Immature natural killer cell (primary cell): ENCODE measurements around the gene MUC20. TPM values are rescaled to one million over a fixed set of nuclear protein-coding genes. Genes with fewer than 3 reads are reported as not detected.

Experiments used
- DNase-seq, 3 donors: peaks; one replicate each; pipeline ENCODE4 v3.0.0; 2022; ENCODE audit warnings: mixed read lengths in 1 of 3
- H3K27ac Mint-ChIP-seq, 6 donors: one replicate each; pipeline ENCODE4 v1.8.0; 2020; ENCODE audit warnings: mixed read lengths in 6 of 6, mild to moderate bottlenecking in 5 of 6, inconsistent platforms in 4 of 6, moderate library complexity in 3 of 6
- H3K27me3 Mint-ChIP-seq, 3 donors: one replicate each; pipeline ENCODE4 v1.8.0; 2020 to 2021; ENCODE audit warnings: low read depth in 3 of 3, mild to moderate bottlenecking in 3 of 3, mixed read lengths in 3 of 3, moderate library complexity in 3 of 3, inconsistent platforms in 1 of 3
- H3K36me3 Mint-ChIP-seq, 3 donors: one replicate each; pipeline ENCODE4 v1.8.0; 2020; ENCODE audit warnings: mixed read lengths in 3 of 3, inconsistent platforms in 2 of 3, mild to moderate bottlenecking in 2 of 3
- H3K4me1 Mint-ChIP-seq, 2 donors: one replicate each; pipeline ENCODE4 v1.8.0; 2020; ENCODE audit warnings: inconsistent platforms in 2 of 2, mild to moderate bottlenecking in 2 of 2, mixed read lengths in 2 of 2, moderate library complexity in 1 of 2
- H3K4me3 Mint-ChIP-seq, 5 donors: one replicate each; pipeline ENCODE4 v1.8.0; 2020; ENCODE audit warnings: mild to moderate bottlenecking in 5 of 5, mixed read lengths in 5 of 5, inconsistent platforms in 3 of 5, moderate library complexity in 3 of 5
- H3K9me3 Mint-ChIP-seq, 6 donors: one replicate each; pipeline ENCODE4 v1.8.0; 2020; ENCODE audit warnings: mild to moderate bottlenecking in 6 of 6, mixed read lengths in 6 of 6, inconsistent platforms in 4 of 6, moderate library complexity in 3 of 6
- polyA plus RNA-seq, 3 donors: library from polyadenylated mRNA; unstranded; fragments of 300-500 nt; fragmentation: Illumina TruSeq; gene quantifications; one replicate each; pipeline ENCODE4 v1.2.3, GENCODE V29; 2021

MUC20 gene
- polyA plus RNA-seq, 3 donors from 2014 or later = 1.2 TPM; not detected in 2

GRCh38 chr3:195698647-195699387 lies 22.0 kb upstream of the MUC20 start:
- no peaks in the 10 kb centered on the region for H3K9me3 Mint-ChIP-seq
- no peaks in the 10 kb centered on the region for H3K4me1 Mint-ChIP-seq
- H3K27me3 Mint-ChIP-seq = peaks cover 0 to 1% (median 0%) of the 10 kb centered on the region in 3 donors
- H3K4me3 Mint-ChIP-seq = no peak overlapping the region
- no peak overlapping the region for H3K27ac Mint-ChIP-seq
- DNase-seq = no peak
- peaks cover 13 to 26% (median 17%) of the 10 kb centered on the region in 3 donors for H3K36me3 Mint-ChIP-seq

DNA sequence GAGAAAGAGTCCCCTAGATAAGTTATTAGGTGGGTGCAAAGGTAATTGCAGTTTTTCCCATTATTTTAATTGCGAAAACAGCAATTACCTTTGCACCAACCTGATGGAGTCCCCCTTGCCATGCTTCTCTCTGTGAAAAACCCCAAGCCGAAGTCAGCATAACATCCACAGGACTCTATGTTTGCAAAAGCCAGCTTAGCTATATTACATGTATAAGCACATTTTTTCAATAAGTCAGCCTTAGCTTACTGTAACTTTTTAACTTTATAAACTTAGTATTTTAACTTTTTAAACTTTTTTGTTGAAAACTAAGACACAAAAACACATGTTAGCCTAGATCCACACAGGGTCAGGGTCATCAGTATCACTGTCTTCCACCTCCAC lies 21.4 kb upstream of the MUC20 start:
- Mint-ChIP-seq H3K27me3 (peaks cover 0 to 1% (median 0%) of the 10 kb centered on the region in 3 donors), H3K4me3 (no peak overlapping the region), H3K9me3 (no peaks in the 10 kb centered on the region), H3K36me3 (peaks cover 13 to 22% (median 16%) of the 10 kb centered on the region in 3 donors), H3K4me1 (no peaks in the 10 kb centered on the region), H3K27ac (peak overlapping the region in 1 of 6 donors; percentile 67)
- DNase-seq = no peak

DNA sequence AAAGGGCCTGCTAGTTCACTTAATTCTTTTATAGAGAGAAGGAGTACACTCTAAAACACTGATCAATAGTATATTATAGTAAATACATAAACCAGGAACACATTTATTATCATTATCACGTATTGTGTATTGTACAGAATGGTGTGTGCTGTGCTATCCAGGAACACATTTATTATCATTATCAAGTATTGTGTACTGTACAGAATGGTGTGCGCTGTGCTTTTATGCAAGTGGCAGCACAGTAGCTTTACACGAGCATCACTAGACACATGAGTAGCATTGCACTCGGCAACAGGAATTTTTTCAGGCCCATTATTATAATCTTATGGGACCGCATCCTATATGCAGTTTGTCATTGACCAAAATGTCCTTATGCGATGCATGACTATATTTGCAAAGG lies 20.9 kb upstream of the MUC20 start:
- no peak overlapping the region for H3K4me3 Mint-ChIP-seq
- peak overlapping the region in 2 of 6 donors; percentile 1 to 67 for H3K27ac Mint-ChIP-seq
- no peaks in the 10 kb centered on the region for H3K4me1 Mint-ChIP-seq
- DNase-seq = no peak
- peaks cover 13 to 22% (median 16%) of the 10 kb centered on the region in 3 donors for H3K36me3 Mint-ChIP-seq
- H3K9me3 Mint-ChIP-seq = no peaks in the 10 kb centered on the region
- peaks cover 0 to 1% (median 0%) of the 10 kb centered on the region in 3 donors for H3K27me3 Mint-ChIP-seq

- Mint-ChIP-seq H3K4me3 (no peak overlapping the region), H3K9me3 (no peaks in the 10 kb centered on the region)
- no peak for DNase-seq
Measured at GRCh38 chr3:195700319-195700718, 20.5 kb upstream of the MUC20 start.

DNA sequence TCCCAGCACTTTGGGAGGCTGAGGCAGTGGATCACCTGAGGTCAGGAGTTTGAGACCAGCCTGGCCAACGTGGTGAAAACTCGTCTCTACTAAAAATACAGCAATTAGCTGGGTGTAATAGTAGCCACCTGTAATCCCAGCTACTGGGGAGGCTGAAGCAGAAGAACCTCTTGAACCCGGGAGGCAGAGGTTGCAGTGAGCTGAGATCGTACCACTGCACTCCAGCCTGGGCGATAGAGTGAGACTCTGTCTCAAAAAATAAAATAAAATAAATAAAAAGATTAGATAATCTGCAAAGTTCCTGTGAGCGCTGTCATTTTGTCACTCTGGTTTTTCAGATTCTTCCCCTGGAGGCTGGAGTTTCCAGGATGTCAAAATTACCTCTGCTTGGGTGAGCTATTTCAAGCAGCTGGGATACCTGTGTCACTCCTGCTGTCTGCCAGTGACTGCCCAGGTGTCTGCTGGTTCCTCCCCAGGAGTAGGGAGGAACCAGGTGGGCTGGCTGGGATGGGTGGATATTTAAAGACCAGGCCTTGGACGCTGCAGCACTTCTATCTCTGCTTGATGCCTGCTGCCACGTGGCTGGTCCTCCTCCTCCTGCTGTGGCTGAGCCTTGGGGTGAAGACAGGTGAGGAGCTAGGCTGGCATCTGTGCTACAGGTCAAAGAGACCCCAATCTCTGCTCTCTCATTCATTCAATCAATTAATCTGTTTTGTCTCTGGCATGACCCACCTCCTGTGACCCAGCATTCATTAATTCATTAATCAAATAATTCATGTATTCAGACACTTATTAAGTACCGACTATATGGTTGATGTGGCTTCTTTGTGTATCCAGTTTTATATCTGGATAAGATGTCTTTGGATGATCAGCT lies 19.5 kb upstream of the MUC20 start:
- peaks cover 9 to 13% (median 11%) of the 10 kb centered on the region in 3 donors for H3K36me3 Mint-ChIP-seq
- H3K4me1 Mint-ChIP-seq = peaks cover 0 to 7% of the 10 kb centered on the region in 2 donors
- DNase-seq = no peak
- no peak overlapping the region for H3K4me3 Mint-ChIP-seq
- peaks cover 0 to 1% (median 0%) of the 10 kb centered on the region in 3 donors for H3K27me3 Mint-ChIP-seq
- peak overlapping the region in 1 of 6 donors; percentile 22 for H3K27ac Mint-ChIP-seq
- H3K9me3 Mint-ChIP-seq = no peaks in the 10 kb centered on the region

More at GRCh38 chr3:195700319-195700718, 20.5 kb upstream of the MUC20 start:
- Mint-ChIP-seq H3K27me3 (peaks cover 0 to 1% (median 0%) of the 10 kb centered on the region in 3 donors), H3K27ac (peak overlapping the region in 1 of 6 donors; percentile 1), H3K4me1 (peaks cover 0 to under 1% of the 10 kb centered on the region in 2 donors), H3K36me3 (peaks cover 13 to 19% (median 16%) of the 10 kb centered on the region in 3 donors)

- Mint-ChIP-seq H3K36me3 (peaks cover under 1 to 9% (median 7%) of the 10 kb centered on the region in 3 donors), H3K4me3 (no peak overlapping the region), H3K27me3 (no peaks in the 10 kb centered on the region), H3K4me1 (peaks cover 0 to 7% of the 10 kb centered on the region in 2 donors), H3K27ac (no peak overlapping the region), H3K9me3 (no peaks in the 10 kb centered on the region)
- DNase-seq = no peak
Measured at GRCh38 chr3:195703776-195704175, 17.0 kb upstream of the MUC20 start.

DNA sequence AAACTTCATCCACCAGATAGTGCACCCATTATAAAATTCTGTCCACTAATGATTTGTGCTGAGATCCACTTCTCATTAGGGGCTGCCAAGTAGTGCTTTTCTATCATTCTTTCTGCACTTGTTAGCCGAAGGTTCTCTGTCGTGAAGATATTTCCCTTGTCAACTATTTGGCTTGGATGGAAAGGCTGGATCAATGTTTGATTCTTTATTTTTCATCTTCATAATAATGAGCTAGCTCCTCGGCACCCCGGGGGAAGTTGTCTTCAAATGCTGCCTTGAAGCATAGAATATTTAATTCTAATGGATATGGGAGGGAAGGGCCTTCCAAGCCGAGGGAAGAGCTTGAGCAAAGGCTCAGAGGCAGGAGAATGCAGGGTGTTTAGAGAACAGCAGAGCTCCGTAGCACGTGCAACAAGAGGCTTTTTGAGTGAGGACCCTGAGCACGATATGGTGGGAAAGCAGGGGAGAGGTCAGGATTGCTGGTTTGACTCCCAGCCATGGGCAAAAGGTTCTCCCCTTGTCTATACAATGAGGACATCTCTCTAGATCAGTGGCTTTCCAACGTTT lies 16.3 kb upstream of the MUC20 start:
- DNase-seq = no peak
- Mint-ChIP-seq H3K4me1 (peaks cover 0 to 7% of the 10 kb centered on the region in 2 donors), H3K4me3 (no peak overlapping the region), H3K27me3 (no peaks in the 10 kb centered on the region), H3K36me3 (peaks cover 5 to 14% (median 14%) of the 10 kb centered on the region in 3 donors), H3K27ac (no peak overlapping the region), H3K9me3 (no peaks in the 10 kb centered on the region)

GRCh38 chr3:195705081-195705991 lies 15.4 kb upstream of the MUC20 start:
- H3K4me1 Mint-ChIP-seq = peaks cover 0 to 7% of the 10 kb centered on the region in 2 donors
- peaks cover 5 to 22% (median 22%) of the 10 kb centered on the region in 3 donors for H3K36me3 Mint-ChIP-seq
- H3K9me3 Mint-ChIP-seq = no peaks in the 10 kb centered on the region
- H3K27me3 Mint-ChIP-seq = no peaks in the 10 kb centered on the region
- H3K27ac Mint-ChIP-seq = no peak overlapping the region
- DNase-seq = no peak
- H3K4me3 Mint-ChIP-seq = no peak overlapping the region

- Mint-ChIP-seq H3K4me1 (peaks cover 0 to 7% of the 10 kb centered on the region in 2 donors), H3K4me3 (no peak overlapping the region), H3K9me3 (no peaks in the 10 kb centered on the region), H3K27ac (no peak overlapping the region), H3K27me3 (no peaks in the 10 kb centered on the region), H3K36me3 (peaks cover 5 to 34% (median 32%) of the 10 kb centered on the region in 3 donors)
- no peak for DNase-seq
Measured at GRCh38 chr3:195708061-195708460, 12.7 kb upstream of the MUC20 start.

- Mint-ChIP-seq H3K4me3 (no peak overlapping the region), H3K4me1 (peaks cover 0 to 7% of the 10 kb centered on the region in 2 donors), H3K36me3 (peaks cover 5 to 34% (median 32%) of the 10 kb centered on the region in 3 donors), H3K27me3 (no peaks in the 10 kb centered on the region), H3K9me3 (no peaks in the 10 kb centered on the region), H3K27ac (peak overlapping the region in 1 of 6 donors; percentile 4)
- DNase-seq = no peak
Measured at GRCh38 chr3:195708626-195709481, 11.9 kb upstream of the MUC20 start.

DNA sequence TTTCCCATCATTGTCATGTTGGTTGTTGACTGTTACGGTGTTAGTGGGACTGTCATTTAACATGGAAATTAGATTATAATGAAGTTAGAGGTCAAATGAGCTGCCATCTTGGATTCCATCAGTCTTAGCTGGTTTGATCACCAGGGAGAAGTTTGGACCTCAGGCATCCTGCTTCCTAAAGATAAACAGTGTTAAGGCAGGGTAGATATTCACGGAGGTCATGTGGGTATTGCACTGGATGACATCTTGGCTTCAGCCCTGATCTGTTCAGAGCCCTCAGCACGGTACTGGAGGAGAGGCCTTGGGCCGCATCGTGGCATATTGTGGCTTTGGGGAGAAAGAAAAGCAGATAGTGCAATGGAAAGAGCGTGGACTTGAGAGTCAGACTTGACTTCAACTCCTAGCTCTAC lies 11.1 kb upstream of the MUC20 start:
- Mint-ChIP-seq H3K27ac (no peak overlapping the region), H3K4me1 (peaks cover 2 to 7% of the 10 kb centered on the region in 2 donors), H3K4me3 (no peak overlapping the region), H3K36me3 (peaks cover 11 to 39% (median 36%) of the 10 kb centered on the region in 3 donors), H3K27me3 (peaks cover 0 to 2% (median 0%) of the 10 kb centered on the region in 3 donors), H3K9me3 (no peaks in the 10 kb centered on the region)
- DNase-seq = no peak
